GM21528 (cell line): ENCODE measurements around the gene SEPTIN2.
"Not testable (repeated sequence)": the region's sequence is repeated elsewhere in the genome, so short reads cannot be mapped to it uniquely, and the experiment has no call there.

Experiments used
- ATAC-seq: cut with Tn5 transposase; IDR thresholded peaks from one replicate; pipeline ENCODE4 v1.9.1; 2021; ENCODE audit warnings: mild to moderate bottlenecking, moderate library complexity; ENCODE audit not compliant: unreplicated experiment, low FRiP score

Gene SEPTIN2

GRCh38 chr2:241286348-241287090 lies 29.2 kb upstream of the SEPTIN2 start:
- no peak for ATAC-seq

- ATAC-seq: no peak
These were observed 27.3 kb upstream of the SEPTIN2 start for GRCh38 chr2:241288324-241288888.

- ATAC-seq: no peak
These were observed 26.7 kb upstream of the SEPTIN2 start for GRCh38 chr2:241289053-241289452.

GRCh38 chr2:241289597-241289996 lies 26.1 kb upstream of the SEPTIN2 start:
- no peak for ATAC-seq

- ATAC-seq: no peak
These were observed 24.6 kb upstream of the SEPTIN2 start for GRCh38 chr2:241291153-241291552.

- no peak for ATAC-seq
These were observed 23.7 kb upstream of the SEPTIN2 start for GRCh38 chr2:241291977-241292376.

- ATAC-seq: not testable (repeated sequence)
These were observed 22.3 kb upstream of the SEPTIN2 start for GRCh38 chr2:241293378-241293797.

GRCh38 chr2:241295326-241296095 lies 20.2 kb upstream of the SEPTIN2 start:
- no peak for ATAC-seq

- no peak for ATAC-seq
These were observed 19.0 kb upstream of the SEPTIN2 start for GRCh38 chr2:241296767-241297166.

- ATAC-seq: no peak
These were observed 17.1 kb upstream of the SEPTIN2 start for GRCh38 chr2:241298673-241299072.

GRCh38 chr2:241300000-241300399 lies 15.7 kb upstream of the SEPTIN2 start:
- no peak for ATAC-seq

GRCh38 chr2:241302083-241302482 lies 13.6 kb upstream of the SEPTIN2 start:
- no peak for ATAC-seq

GRCh38 chr2:241302759-241303651 lies 12.7 kb upstream of the SEPTIN2 start:
- no peak for ATAC-seq

GRCh38 chr2:241304039-241304670 lies 11.6 kb upstream of the SEPTIN2 start:
- no peak for ATAC-seq

GRCh38 chr2:241307055-241307454 lies 8.7 kb upstream of the SEPTIN2 start:
- no peak for ATAC-seq

- no peak for ATAC-seq
These were observed 7.5 kb upstream of the SEPTIN2 start for GRCh38 chr2:241308267-241308666.

GRCh38 chr2:241308832-241309500 lies 6.8 kb upstream of the SEPTIN2 start:
- ATAC-seq: no peak

GRCh38 chr2:241309684-241310117 lies 6.0 kb upstream of the SEPTIN2 start:
- ATAC-seq: no peak

- no peak for ATAC-seq
These were observed 4.7 kb upstream of the SEPTIN2 start for GRCh38 chr2:241310917-241311566.
